Stimulated activated CD4-positive, alpha-beta T cell treated with anti-CD3 and anti-CD28 coated beads, Interleukin-15, amount 100 ng/mL, for 48 hours (primary cell): ENCODE data around the gene DNAJC3.
"Not testable (repeated sequence)": the region's sequence is repeated elsewhere in the genome, so short reads cannot be mapped to it uniquely, and the experiment has no call there.

Source experiments
- DNase-seq, 2 donors: peaks; one replicate each; pipeline ENCODE4 v3.0.0-alpha.2; 2020; ENCODE audit warnings: low read depth in 2 of 2

DNAJC3 gene

GRCh38 chr13:95714142-95714832, 37.3 kb downstream of the DNAJC3 start:
- no peak for DNase-seq

- no peak for DNase-seq
Observed at GRCh38 chr13:95716231-95716630, 39.3 kb downstream of the DNAJC3 start.

- DNase-seq: no peak
Observed at GRCh38 chr13:95722241-95722640, 45.3 kb downstream of the DNAJC3 start.

- DNase-seq: no peak
Observed at GRCh38 chr13:95723438-95723837, 46.5 kb downstream of the DNAJC3 start.

GRCh38 chr13:95724252-95724651, 47.3 kb downstream of the DNAJC3 start:
- DNase-seq: no peak

- DNase-seq: no peak
Observed at GRCh38 chr13:95726876-95727275, 49.9 kb downstream of the DNAJC3 start.

GRCh38 chr13:95728957-95729356, 52.0 kb downstream of the DNAJC3 start:
- DNase-seq: no peak

- no peak for DNase-seq
Observed at GRCh38 chr13:95734124-95734523, 57.2 kb downstream of the DNAJC3 start.

GRCh38 chr13:95740071-95740978, 63.4 kb downstream of the DNAJC3 start:
- DNase-seq: not testable (repeated sequence)

- no peak for DNase-seq
Observed at GRCh38 chr13:95740979-95741320, 64.0 kb downstream of the DNAJC3 start.

GRCh38 chr13:95741584-95742563, 64.9 kb downstream of the DNAJC3 start:
- DNase-seq: no peak

- no peak for DNase-seq
Observed at GRCh38 chr13:95743192-95743591, 66.3 kb downstream of the DNAJC3 start.

GRCh38 chr13:95745289-95745688, 68.3 kb downstream of the DNAJC3 start:
- DNase-seq: no peak

GRCh38 chr13:95745752-95746151, 68.8 kb downstream of the DNAJC3 start:
- no peak for DNase-seq

GRCh38 chr13:95749545-95749944, 72.6 kb downstream of the DNAJC3 start:
- no peak for DNase-seq

- no peak for DNase-seq
Observed at GRCh38 chr13:95752677-95753076, 75.7 kb downstream of the DNAJC3 start.

- no peak for DNase-seq
Observed at GRCh38 chr13:95754069-95754468, 77.1 kb downstream of the DNAJC3 start.

GRCh38 chr13:95756072-95756471, 79.1 kb downstream of the DNAJC3 start:
- DNase-seq: no peak

GRCh38 chr13:95762626-95763025, 85.7 kb downstream of the DNAJC3 start:
- DNase-seq: not testable (repeated sequence)

- DNase-seq: no peak
Observed at GRCh38 chr13:95763601-95764000, 86.7 kb downstream of the DNAJC3 start.

- no peak for DNase-seq
Observed at GRCh38 chr13:95771905-95772304, 95.0 kb downstream of the DNAJC3 start.

- no peak for DNase-seq
Observed at GRCh38 chr13:95779522-95779921, 102.6 kb downstream of the DNAJC3 start.
